HepG2 (cell line): ENCODE data around the gene FGF3. TPM values are rescaled to one million over a fixed set of nuclear protein-coding genes. Genes with fewer than 3 reads are reported as not detected.

Experiments used
- ATAC-seq: fragments of 200-7000 bp; cut with Tn5 transposase; 3 replicates; pipeline ENCODE4 v1.9.1; 2020; ENCODE audit warnings: mild to moderate bottlenecking, moderate library complexity
- BruUV-seq: library from RNA; stranded (reverse); fragments of 400-500 nt; replicated peaks from 2 replicates; lab custom pipeline; 2021; lab: Mats Ljungman, UMichigan
- CTCF ChIA-PET: fragments of 300-600 bp; formaldehyde crosslinking; extraction: SDS; loops from one replicate; lab custom pipeline; 2021; ENCODE audit warnings: low total read pairs, inconsistent platforms, low intra/inter-chr PET ratio; lab: Yijun Ruan, JAX
- POLR2A ChIA-PET: fragments of 350-600 bp; sonication (Branson Sonifier 250); formaldehyde crosslinking; loops from one replicate; lab custom pipeline; 2020; ENCODE audit warnings: antibody characterized with exemption, inconsistent platforms; lab: Yijun Ruan, JAX
- DNase-seq: peaks from one replicate; pipeline ENCODE4 v3.0.0-alpha.2; 2015; ENCODE audit warnings: low spot score
- FAIRE-seq: peaks from 3 replicates; lab custom pipeline; 2011; peaks lifted over from hg19 to GRCh38; lab: Jason Lieb, UNC
- H2AFZ ChIP-seq: one replicate; pipeline ENCODE4 v1.6.1; 2011; ENCODE audit warnings: low read length, inconsistent platforms
- H3K27ac ChIP-seq: fragments of 300-600 bp; 3 replicates; pipeline ENCODE4 v1.8.0; 2011; ENCODE audit warnings: mixed run types, mild to moderate bottlenecking, mixed read lengths, low read length, inconsistent platforms; ENCODE audit not compliant: insufficient read depth; ENCODE audit errors: extremely low read length
- H3K27me3 ChIP-seq, 2 experiments: fragments of 200-600 bp in 1 of 2; 2 replicates in 1 of 2; 3 replicates in 1 of 2; pipeline versions ENCODE4 v1.6.0 to v1.8.0; 2011; ENCODE audit warnings: low read length in 2 of 2, mild to moderate bottlenecking in 2 of 2, moderate library complexity in 2 of 2, inconsistent platforms in 1 of 2; ENCODE audit not compliant: insufficient read depth in 2 of 2, control insufficient read depth in 1 of 2
- H3K36me3 ChIP-seq, 2 experiments: fragments of 200-600 bp in 1 of 2; replicated peaks in 1 of 2; 2 replicates in 1 of 2; 3 replicates in 1 of 2; pipeline versions ENCODE4 v1.5.1 to v1.8.0; 2011; ENCODE audit warnings: low read length in 2 of 2, inconsistent platforms in 1 of 2; ENCODE audit not compliant: insufficient read depth in 2 of 2, control insufficient read depth in 1 of 2
- H3K4me1 ChIP-seq: 2 replicates; pipeline ENCODE4 v1.5.1; 2012; ENCODE audit warnings: low read length, inconsistent platforms; ENCODE audit not compliant: insufficient read depth
- H3K4me2 ChIP-seq: 2 replicates; pipeline ENCODE4 v1.6.0; 2011; ENCODE audit warnings: low read depth, low read length, inconsistent platforms
- H3K4me3 ChIP-seq, 3 experiments: fragments of 200-600 bp in 1 of 3; sonication (generic), shearing (Covaris generic) in 1 of 3; replicated peaks in 1 of 3; 2 replicates each; pipeline ENCODE4 v1.5.1; 2011 to 2016; ENCODE audit warnings: low read length in 3 of 3, inconsistent platforms in 2 of 3, low read depth in 2 of 3, mild to moderate bottlenecking in 2 of 3, control low read depth in 1 of 3, mixed read lengths in 1 of 3; ENCODE audit not compliant: insufficient read depth in 1 of 3
- H3K79me2 ChIP-seq: one replicate; pipeline ENCODE4 v1.6.1; 2011; ENCODE audit warnings: low read length, inconsistent platforms; ENCODE audit not compliant: insufficient read depth
- H3K9ac ChIP-seq: 2 replicates; pipeline ENCODE4 v1.6.0; 2011; ENCODE audit warnings: mild to moderate bottlenecking, low read depth, low read length, inconsistent platforms; ENCODE audit not compliant: insufficient read depth
- H3K9me3 ChIP-seq: 2 replicates; pipeline ENCODE4 v1.5.1; 2012; ENCODE audit warnings: mild to moderate bottlenecking, low read length
- H4K20me1 ChIP-seq: 2 replicates; pipeline ENCODE4 v1.6.0; 2011; ENCODE audit warnings: inconsistent platforms, mild to moderate bottlenecking, low read length, moderate library complexity; ENCODE audit not compliant: insufficient read depth
- ATF2 ChIP-seq: sonication (generic); formaldehyde crosslinking; IDR thresholded peaks from 2 replicates; pipeline ENCODE4 v1.4.0; 2020; ENCODE audit warnings: missing genetic modification reagents
- ETV6 ChIP-seq: sonication (generic); formaldehyde crosslinking; conservative IDR thresholded peaks from 2 replicates; pipeline ENCODE4 v1.4.0; 2020; ENCODE audit warnings: missing genetic modification reagents
- FOXC1 ChIP-seq: sonication (generic); formaldehyde crosslinking; IDR thresholded peaks from 2 replicates; pipeline ENCODE4 v1.8.0; 2022; ENCODE audit warnings: mild to moderate bottlenecking, missing genetic modification reagents, borderline replicate concordance
- HNRNPK ChIP-seq: fragments of 200-400 bp; formaldehyde crosslinking; IDR thresholded peaks from 2 replicates; pipeline ENCODE4 v1.6.1; 2018; ENCODE audit warnings: low read length, low read depth, moderate library complexity, mild to moderate bottlenecking; ENCODE audit not compliant: poor library complexity, severe bottlenecking
- KAT2B ChIP-seq: fragments of 150-350 bp; IDR thresholded peaks from 2 replicates; pipeline ENCODE4 v1.6.1; 2014; ENCODE audit warnings: low read depth, low read length, borderline replicate concordance
- MAF1 ChIP-seq: sonication (generic); formaldehyde crosslinking; IDR thresholded peaks from 2 replicates; pipeline ENCODE4 v1.5.0; 2020; ENCODE audit warnings: missing genetic modification reagents, borderline replicate concordance
- MLXIP ChIP-seq: sonication (generic); formaldehyde crosslinking; IDR thresholded peaks from 2 replicates; pipeline ENCODE4 v1.9.0; 2021; ENCODE audit warnings: missing genetic modification reagents, borderline replicate concordance
- NCOA5 ChIP-seq: sonication (generic); formaldehyde crosslinking; IDR thresholded peaks from 2 replicates; pipeline ENCODE4 v1.4.0; 2020; ENCODE audit warnings: missing genetic modification reagents
- NFRKB ChIP-seq: fragments of 450-650 bp; IDR thresholded peaks from 2 replicates; pipeline ENCODE4 v1.6.1; 2017
- POLR2A ChIP-seq, 2 experiments: IDR thresholded peaks; 2 replicates each; pipeline ENCODE4 v1.6.1; 2011; ENCODE audit warnings: low read depth in 2 of 2, low read length in 2 of 2, mild to moderate bottlenecking in 1 of 2, moderate library complexity in 1 of 2; ENCODE audit not compliant: insufficient read depth in 1 of 2
- SIX4 ChIP-seq: sonication (generic); formaldehyde crosslinking; IDR thresholded peaks from 2 replicates; pipeline ENCODE4 v1.4.0; 2020; ENCODE audit warnings: missing genetic modification reagents
- SPEN ChIP-seq: sonication (generic); formaldehyde crosslinking; IDR thresholded peaks from 2 replicates; pipeline ENCODE4 v1.5.1; 2020; ENCODE audit warnings: low read depth, mild to moderate bottlenecking, missing genetic modification reagents
- ZBTB38 ChIP-seq: sonication (generic); formaldehyde crosslinking; IDR thresholded peaks from 2 replicates; pipeline ENCODE4 v1.5.1; 2020; ENCODE audit warnings: mild to moderate bottlenecking, missing genetic modification reagents
- ZFP37 ChIP-seq: sonication (generic); formaldehyde crosslinking; IDR thresholded peaks from 2 replicates; pipeline ENCODE4 v1.4.0; 2020; ENCODE audit warnings: missing genetic modification reagents, borderline replicate concordance
- ZNF333 ChIP-seq: sonication (generic); formaldehyde crosslinking; IDR thresholded peaks from 2 replicates; pipeline ENCODE4 v1.4.0; 2020; ENCODE audit warnings: mild to moderate bottlenecking, missing genetic modification reagents, borderline replicate concordance
- ZNF547 ChIP-seq: sonication (generic); formaldehyde crosslinking; IDR thresholded peaks from 2 replicates; pipeline ENCODE4 v1.5.1; 2020; ENCODE audit warnings: mild to moderate bottlenecking, missing genetic modification reagents
- WGBS: methylation state at CpG from one replicate; pipeline ENCODE4 v1.1.6; 2017; ENCODE audit warnings: low lambda C conversion rate; 5-methylcytosine and 5-hydroxymethylcytosine counted together
- in situ Hi-C: cut with HindIII; loops from 2 replicates; pipeline ENCODE4 v1.10.0; 2017; ENCODE audit warnings: low pct_unique_long_range_greater_than_20kb; ENCODE audit not compliant: extremely low pct_ligation_motif_present
- intact Hi-C: fragments of 100-400 bp; cut with micrococcal nuclease; formaldehyde crosslinking; loops from one replicate; pipeline ENCODE4 v1.10.0; 2022; ENCODE audit not compliant: unreplicated experiment
- polyA plus RNA-seq, 8 experiments: library from polyadenylated mRNA; depleted of rRNA in 3 of 8; stranded (reverse) in 7 of 8; unstranded in 1 of 8; fragments of >200 nt; fragmentation: Illumina TruSeq in 4 of 8; extraction: Trizol in 4 of 8; gene quantifications; 2 replicates each; pipeline versions ENCODE4 v1.2.1 to v1.2.3, GENCODE V29; 2011 to 2016; ENCODE audit warnings: low read depth in 4 of 8, missing spikeins in 1 of 8, mixed read lengths in 1 of 8; ENCODE audit not compliant: insufficient read depth in 1 of 8
- total RNA-seq, 5 experiments: library from RNA; depleted of rRNA; stranded (reverse); fragments of >200 nt; fragmentation: Illumina TruSeq; extraction: Trizol; gene quantifications; 2 replicates each; pipeline ENCODE4 v1.2.3, GENCODE V29; 2016; ENCODE audit warnings: low read depth in 1 of 5
- TF ChIP-seq, protein P1 (sequence below): sonication (generic); formaldehyde crosslinking; IDR thresholded peaks from 2 replicates; pipeline ENCODE4 v1.9.0; 2021; ENCODE audit warnings: missing genetic modification reagents, borderline replicate concordance

The FGF3 gene
- total and polyA plus RNA-seq, 2 of the 13 experiments (the other 11 are each of a cell fraction or from before 2014, with no cell fraction given), result not detected

- no peak for TF ChIP-seq ETV6 (CRISPR knock-in tag)
- TF ChIP-seq ZNF547 (CRISPR knock-in tag), result no peak
- TF ChIP-seq KAT2B, result no peak
Measured at GRCh38 chr11:69834251-69834650, 15.0 kb upstream of the FGF3 start (continued).

DNA sequence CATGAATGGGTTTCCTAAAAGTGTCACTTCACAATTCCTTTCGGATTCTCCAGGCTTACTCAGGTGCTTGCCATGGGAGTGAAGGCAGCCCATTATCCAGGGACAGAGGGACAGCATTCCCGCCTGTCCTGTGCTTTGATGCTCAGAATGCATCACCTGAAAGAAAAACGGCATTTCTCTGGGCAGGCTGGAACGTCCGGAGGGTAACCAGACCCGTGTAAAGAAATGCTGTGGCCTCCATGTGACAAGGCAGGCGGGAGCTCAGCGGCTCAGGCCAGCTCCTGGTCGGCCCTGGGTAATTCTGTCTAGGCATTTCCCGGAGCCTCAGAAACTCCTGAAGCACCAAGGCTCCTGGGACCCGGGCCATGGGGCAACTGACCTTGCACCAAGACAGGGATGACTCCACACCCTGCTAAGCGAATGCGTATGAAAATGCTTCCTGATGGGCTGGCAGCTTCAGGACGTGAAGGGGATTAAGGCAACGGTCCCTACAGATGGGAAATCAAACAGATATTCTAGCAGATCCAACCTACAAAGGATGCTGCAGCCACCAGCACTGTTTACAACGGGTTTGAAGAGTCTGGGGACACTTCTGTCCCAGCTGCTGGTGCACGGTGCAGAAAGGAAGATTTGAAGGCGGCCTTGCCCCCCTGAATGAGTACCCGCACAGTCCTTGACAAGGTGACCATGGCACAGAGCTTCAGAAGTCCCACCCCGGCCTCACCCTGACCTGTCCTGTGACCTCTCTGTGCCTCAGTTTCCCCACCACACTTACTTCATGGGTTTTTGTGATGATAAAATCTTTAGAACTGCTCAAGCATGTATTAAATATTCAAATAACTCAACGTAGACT is 13.6 kb upstream of the FGF3 start:
- Histone ChIP-seq H3K27me3 (peaks cover 2 to 20% of the 10 kb centered on the region in 2 experiments; a peak in 3 of 5 replicates), H3K4me3 (no peak overlapping the region), H3K4me2 (no peak overlapping the region), H3K4me1 (peaks cover 17% of the 10 kb centered on the region), H3K9ac (no peak overlapping the region), H3K27ac (no peak overlapping the region), H3K79me2 (no peaks in the 10 kb centered on the region), H3K36me3 (no peaks in the 10 kb centered on the region), H2AFZ (no peak overlapping the region), H4K20me1 (no peaks in the 10 kb centered on the region), H3K9me3 (no peaks in the 10 kb centered on the region)
- no TSS peak for BruUV-seq
- in situ Hi-C loops, result no loop called here
- POLR2A ChIA-PET, result no interaction called here
- DNase-seq (no peak), ATAC-seq (no peak), FAIRE-seq (no peak)
- CTCF ChIA-PET, result no interaction called here
- intact Hi-C loops, result no loop called here
- WGBS, result 35% methylated on average over 7 of the region's 21 CpGs
- TF ChIP-seq NCOA5 (CRISPR knock-in tag) (no peak), MLXIP (CRISPR knock-in tag) (no peak), SIX4 (CRISPR knock-in tag) (no peak), ZNF333 (CRISPR knock-in tag) (no peak), SPEN (CRISPR knock-in tag) (no peak), ZFP37 (CRISPR knock-in tag) (no peak), NFRKB (no peak), HNRNPK (no peak), ZBTB38 (no peak), FOXC1 (CRISPR knock-in tag) (no peak), POLR2A (IDR thresholded peaks at IDR 0.05; ENCODE audit: insufficient read depth in 1 of 2, low read depth in 2 of 2, low read length in 2 of 2) (no peak), ATF2 (no peak), MAF1 (CRISPR knock-in tag) (no peak)
- TF ChIP-seq, protein P1, sequence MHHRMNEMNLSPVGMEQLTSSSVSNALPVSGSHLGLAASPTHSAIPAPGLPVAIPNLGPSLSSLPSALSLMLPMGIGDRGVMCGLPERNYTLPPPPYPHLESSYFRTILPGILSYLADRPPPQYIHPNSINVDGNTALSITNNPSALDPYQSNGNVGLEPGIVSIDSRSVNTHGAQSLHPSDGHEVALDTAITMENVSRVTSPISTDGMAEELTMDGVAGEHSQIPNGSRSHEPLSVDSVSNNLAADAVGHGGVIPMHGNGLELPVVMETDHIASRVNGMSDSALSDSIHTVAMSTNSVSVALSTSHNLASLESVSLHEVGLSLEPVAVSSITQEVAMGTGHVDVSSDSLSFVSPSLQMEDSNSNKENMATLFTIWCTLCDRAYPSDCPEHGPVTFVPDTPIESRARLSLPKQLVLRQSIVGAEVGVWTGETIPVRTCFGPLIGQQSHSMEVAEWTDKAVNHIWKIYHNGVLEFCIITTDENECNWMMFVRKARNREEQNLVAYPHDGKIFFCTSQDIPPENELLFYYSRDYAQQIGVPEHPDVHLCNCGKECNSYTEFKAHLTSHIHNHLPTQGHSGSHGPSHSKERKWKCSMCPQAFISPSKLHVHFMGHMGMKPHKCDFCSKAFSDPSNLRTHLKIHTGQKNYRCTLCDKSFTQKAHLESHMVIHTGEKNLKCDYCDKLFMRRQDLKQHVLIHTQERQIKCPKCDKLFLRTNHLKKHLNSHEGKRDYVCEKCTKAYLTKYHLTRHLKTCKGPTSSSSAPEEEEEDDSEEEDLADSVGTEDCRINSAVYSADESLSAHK, result no peak
